HT-29 (cell line): ENCODE results near the gene HHAT. TPM values are rescaled to one million over a fixed set of nuclear protein-coding genes. Genes with fewer than 3 reads are reported as not detected.

Experiments used
- DNase-seq: peaks from one replicate; pipeline ENCODE4 v3.0.0-alpha.2; 2015; ENCODE audit warnings: low spot score
- total RNA-seq: library from RNA; depleted of rRNA; stranded (reverse); fragments of >200 nt; shearing (Covaris generic); gene quantifications from 2 replicates; pipeline ENCODE4 v1.2.3, GENCODE V29; 2014

The HHAT gene
- total RNA-seq, 1 experiment from 2014 or later: 0.46 TPM

GRCh38 chr1:210596641-210597040 is 267.9 kb downstream of the HHAT start:
- no peak for DNase-seq

- no peak for DNase-seq
Observed at GRCh38 chr1:210597555-210598134, 268.9 kb downstream of the HHAT start.

GRCh38 chr1:210598135-210598652 is 269.5 kb downstream of the HHAT start:
- no peak for DNase-seq

GRCh38 chr1:210600421-210601159 is 271.9 kb downstream of the HHAT start:
- no peak for DNase-seq

- no peak for DNase-seq
Observed at GRCh38 chr1:210603123-210603522, 274.4 kb downstream of the HHAT start.

- DNase-seq: no peak
Observed at GRCh38 chr1:210605099-210605498, 276.4 kb downstream of the HHAT start.

- DNase-seq: no peak
Observed at GRCh38 chr1:210607361-210607760, 278.7 kb downstream of the HHAT start.

- DNase-seq: no peak
Observed at GRCh38 chr1:210608767-210609166, 280.1 kb downstream of the HHAT start.

- DNase-seq: no peak
Observed at GRCh38 chr1:210616356-210616755, 287.7 kb downstream of the HHAT start.

GRCh38 chr1:210617293-210617692 is 288.6 kb downstream of the HHAT start:
- DNase-seq: no peak

GRCh38 chr1:210618369-210618768 is 289.7 kb downstream of the HHAT start:
- DNase-seq: no peak

- DNase-seq: no peak
Observed at GRCh38 chr1:210620867-210621488, 292.3 kb downstream of the HHAT start.

- DNase-seq: no peak
Observed at GRCh38 chr1:210621712-210622111, 293.0 kb downstream of the HHAT start.

GRCh38 chr1:210624722-210625121 is 296.0 kb downstream of the HHAT start:
- no peak for DNase-seq

- no peak for DNase-seq
Observed at GRCh38 chr1:210625715-210626114, 297.0 kb downstream of the HHAT start.

- no peak for DNase-seq
Observed at GRCh38 chr1:210626341-210626740, 297.6 kb downstream of the HHAT start.

GRCh38 chr1:210627755-210628154 is 299.1 kb downstream of the HHAT start:
- no peak for DNase-seq

- no peak for DNase-seq
Observed at GRCh38 chr1:210629276-210629675, 300.6 kb downstream of the HHAT start.

- DNase-seq: no peak
Observed at GRCh38 chr1:210631399-210631798, 302.7 kb downstream of the HHAT start.

GRCh38 chr1:210633140-210633539 is 304.4 kb downstream of the HHAT start:
- DNase-seq: no peak

GRCh38 chr1:210633636-210634035 is 304.9 kb downstream of the HHAT start:
- DNase-seq: no peak

- DNase-seq: no peak
Observed at GRCh38 chr1:210635108-210635507, 306.4 kb downstream of the HHAT start.

- DNase-seq: no peak
Observed at GRCh38 chr1:210641582-210641981, 312.9 kb downstream of the HHAT start.
